KG1 (cell line): ENCODE results near the gene ELOVL1.

Experiments
- DNase-seq: peaks from one replicate; lab custom pipeline; 2025; lab: John Stamatoyannopoulos, UW

ELOVL1 gene

GRCh38 chr1:43327549-43328292 is 40.1 kb downstream of the ELOVL1 start:
- no peak for DNase-seq

- DNase-seq: no peak
These were observed 42.4 kb downstream of the ELOVL1 start for GRCh38 chr1:43325381-43325780.

GRCh38 chr1:43324810-43325209 is 43.0 kb downstream of the ELOVL1 start:
- DNase-seq: no peak

GRCh38 chr1:43322506-43322905 is 45.3 kb downstream of the ELOVL1 start:
- no peak for DNase-seq

GRCh38 chr1:43321331-43321891 is 46.4 kb downstream of the ELOVL1 start:
- no peak for DNase-seq

- DNase-seq: no peak
These were observed 48.0 kb downstream of the ELOVL1 start for GRCh38 chr1:43319766-43320165.

- DNase-seq: no peak
These were observed 48.5 kb downstream of the ELOVL1 start for GRCh38 chr1:43319288-43319687.

- no peak for DNase-seq
These were observed 49.0 kb downstream of the ELOVL1 start for GRCh38 chr1:43318831-43319230.

- no peak for DNase-seq
These were observed 49.9 kb downstream of the ELOVL1 start for GRCh38 chr1:43317817-43318471.

- DNase-seq: no peak
These were observed 50.9 kb downstream of the ELOVL1 start for GRCh38 chr1:43316738-43317520.

GRCh38 chr1:43315963-43316737 is 51.7 kb downstream of the ELOVL1 start:
- DNase-seq: no peak

- DNase-seq: no peak
These were observed 52.3 kb downstream of the ELOVL1 start for GRCh38 chr1:43315481-43315880.

GRCh38 chr1:43314233-43314632 is 53.6 kb downstream of the ELOVL1 start:
- DNase-seq: no peak

GRCh38 chr1:43313771-43314170 is 54.0 kb downstream of the ELOVL1 start:
- DNase-seq: no peak
